ENCODE data around the gene CRHR1. TPM values are rescaled to one million over a fixed set of nuclear protein-coding genes. Genes with fewer than 3 reads are reported as not detected.

Gene CRHR1
- polyA plus RNA-seq, 1 donor (not counting 4 experiments of a cell fraction or from before 2014, with no cell fraction given): not detected

- no peak overlapping the region for H3K27ac ChIP-seq (ENCODE audit: control insufficient read depth, insufficient read depth, low read length)
- no peaks in the 10 kb centered on the region for H3K4me1 ChIP-seq (ENCODE audit: control insufficient read depth, extremely low read depth, insufficient read depth, low read length)
- H3K4me2 ChIP-seq (ENCODE audit: control insufficient read depth, extremely low read depth, insufficient read depth, low read depth, low read length): no peak overlapping the region
- no peak overlapping the region for H3K4me3 ChIP-seq (ENCODE audit: control insufficient read depth in 2 of 3, extremely low read depth in 1 of 3, insufficient read depth in 2 of 3, low read depth in 1 of 3, low read length in 3 of 3)
- no peak overlapping the region for H2AFZ ChIP-seq (ENCODE audit: control insufficient read depth, low read length)
- no peaks in the 10 kb centered on the region for H3K9me3 ChIP-seq (ENCODE audit: control insufficient read depth, low read depth, low read length)
- dilution Hi-C loops (cut with MboI; ENCODE audit: extremely low pct_ligation_motif_present, low sequenced_read_pairs): loop anchor here (25.0 kb wide), 1 partner anchor 219 kb away; no protein-coding TSS in a partner anchor
- H3K27me3 ChIP-seq (ENCODE audit: control insufficient read depth, extremely low read depth, insufficient read depth, low read length): no peaks in the 10 kb centered on the region
- DNase-seq (ENCODE audit: low read depth, low spot score) (no peak), FAIRE-seq (no peak)
- H3K79me2 ChIP-seq (ENCODE audit: control insufficient read depth, insufficient read depth, low read length): no peaks in the 10 kb centered on the region
- H3K9me1 ChIP-seq (ENCODE audit: control insufficient read depth, extremely low read depth, insufficient read depth, low read length): no peaks in the 10 kb centered on the region
- no peaks in the 10 kb centered on the region for H4K20me1 ChIP-seq (ENCODE audit: control insufficient read depth, extremely low read depth, insufficient read depth, low read length)
- no peaks in the 10 kb centered on the region for H3K36me3 ChIP-seq (ENCODE audit: control insufficient read depth in 2 of 2, extremely low read depth in 1 of 2, insufficient read depth in 2 of 2, low read length in 2 of 2)
- H3K9ac ChIP-seq (ENCODE audit: control insufficient read depth, extremely low read depth, insufficient read depth, low read length): no peak overlapping the region
- TF ChIP-seq CTCF (optimal IDR thresholded peaks at IDR 0.05 in 1 of 3, IDR thresholded peaks at IDR 0.05 in 1 of 3, conservative IDR thresholded peaks at IDR 0.05 in 1 of 3; ENCODE audit: extremely low read depth in 1 of 3, insufficient read depth in 2 of 3, low read length in 3 of 3): no peak
- TF ChIP-seq EZH2 (IDR thresholded peaks at IDR 0.05; ENCODE audit: low read length): no peak
Measured at GRCh38 chr17:45855691-45856336, 71.7 kb downstream of the CRHR1 start.

DNA sequence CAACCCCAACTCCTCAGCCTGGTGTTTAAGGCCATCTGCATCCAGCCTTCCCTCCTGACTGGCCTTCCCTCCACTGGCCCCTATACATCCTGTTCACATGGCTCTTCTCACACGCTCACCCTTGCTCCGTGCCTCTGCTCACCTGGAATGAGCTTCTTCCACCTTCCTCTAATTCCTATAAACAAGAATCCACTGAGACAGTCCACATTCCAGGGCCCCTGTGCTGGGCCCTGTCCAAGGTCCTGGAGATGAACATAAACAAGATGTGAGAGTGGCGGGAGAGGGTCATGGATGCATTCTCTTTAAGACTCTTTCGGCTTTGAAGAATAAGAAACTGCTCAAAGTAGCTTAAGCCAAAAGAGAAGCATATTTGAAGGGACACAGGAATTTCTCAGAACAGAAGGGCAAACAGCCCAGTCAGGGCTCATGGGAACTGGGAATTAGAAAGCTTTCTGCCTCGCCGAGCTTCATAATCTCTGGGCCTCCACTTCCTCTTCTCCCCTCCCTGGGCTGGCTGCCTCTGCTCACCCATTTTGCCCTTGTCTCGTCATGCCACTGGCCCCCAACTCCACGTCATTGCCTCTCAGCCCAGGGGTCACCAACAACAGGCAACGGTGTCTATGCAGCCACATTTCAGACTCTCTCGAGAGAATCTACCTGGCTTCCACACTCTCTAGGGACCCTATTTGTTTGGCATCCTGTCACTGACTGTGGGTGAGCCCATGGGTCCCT, 74.0 kb downstream of the CRHR1 start:
- no peak for DNase-seq (ENCODE audit: low read depth, low spot score)
- Histone ChIP-seq H3K4me3 (ENCODE audit: control insufficient read depth in 2 of 3, extremely low read depth in 1 of 3, insufficient read depth in 2 of 3, low read depth in 1 of 3, low read length in 3 of 3) (no peak overlapping the region), H3K4me1 (ENCODE audit: control insufficient read depth, extremely low read depth, insufficient read depth, low read length) (no peaks in the 10 kb centered on the region), H3K27ac (ENCODE audit: control insufficient read depth, insufficient read depth, low read length) (no peak overlapping the region), H3K36me3 (ENCODE audit: control insufficient read depth in 2 of 2, extremely low read depth in 1 of 2, insufficient read depth in 2 of 2, low read length in 2 of 2) (no peaks in the 10 kb centered on the region), H3K9me3 (ENCODE audit: control insufficient read depth, low read depth, low read length) (no peaks in the 10 kb centered on the region), H3K4me2 (ENCODE audit: control insufficient read depth, extremely low read depth, insufficient read depth, low read depth, low read length) (no peak overlapping the region), H3K9ac (ENCODE audit: control insufficient read depth, extremely low read depth, insufficient read depth, low read length) (no peak overlapping the region), H2AFZ (ENCODE audit: control insufficient read depth, low read length) (no peak overlapping the region), H3K27me3 (ENCODE audit: control insufficient read depth, extremely low read depth, insufficient read depth, low read length) (no peaks in the 10 kb centered on the region), H4K20me1 (ENCODE audit: control insufficient read depth, extremely low read depth, insufficient read depth, low read length) (no peaks in the 10 kb centered on the region), H3K79me2 (ENCODE audit: control insufficient read depth, insufficient read depth, low read length) (no peaks in the 10 kb centered on the region), H3K9me1 (ENCODE audit: control insufficient read depth, extremely low read depth, insufficient read depth, low read length) (no peaks in the 10 kb centered on the region)
- dilution Hi-C loops (cut with MboI; ENCODE audit: extremely low pct_ligation_motif_present, low sequenced_read_pairs): loop anchor here (25.0 kb wide), 1 partner anchor 221 kb away; no protein-coding TSS in a partner anchor
- no peak for FAIRE-seq
- TF ChIP-seq EZH2 (IDR thresholded peaks at IDR 0.05; ENCODE audit: low read length) (no peak), CTCF (optimal IDR thresholded peaks at IDR 0.05 in 1 of 3, IDR thresholded peaks at IDR 0.05 in 1 of 3, conservative IDR thresholded peaks at IDR 0.05 in 1 of 3; ENCODE audit: extremely low read depth in 1 of 3, insufficient read depth in 2 of 3, low read length in 3 of 3) (no peak)

All from keratinocyte (primary cell).